Measurements from ENCODE around the gene HLA-DOA.

- TF ChIP-seq CTCF (IDR thresholded peaks at IDR 0.05; ENCODE audit: insufficient read depth, low read depth, low read length) (no peak), EZH2 (IDR thresholded peaks at IDR 0.05; ENCODE audit: insufficient read depth, low read length) (no peak)
These were observed 27.2 kb downstream of the HLA-DOA start for GRCh38 chr6:32982084-32982701.

All from astrocyte (in vitro differentiated cells and primary cell).